ENCODE results near the gene TTC27. TPM values are rescaled to one million over a fixed set of nuclear protein-coding genes. Genes with fewer than 3 reads are reported as not detected.
"Not testable (repeated sequence)": the region's sequence is repeated elsewhere in the genome, so short reads cannot be mapped to it uniquely, and the experiment has no call there.

Gene TTC27
- total RNA-seq, 1 donor from 2014 or later, result 24.1 TPM

DNA sequence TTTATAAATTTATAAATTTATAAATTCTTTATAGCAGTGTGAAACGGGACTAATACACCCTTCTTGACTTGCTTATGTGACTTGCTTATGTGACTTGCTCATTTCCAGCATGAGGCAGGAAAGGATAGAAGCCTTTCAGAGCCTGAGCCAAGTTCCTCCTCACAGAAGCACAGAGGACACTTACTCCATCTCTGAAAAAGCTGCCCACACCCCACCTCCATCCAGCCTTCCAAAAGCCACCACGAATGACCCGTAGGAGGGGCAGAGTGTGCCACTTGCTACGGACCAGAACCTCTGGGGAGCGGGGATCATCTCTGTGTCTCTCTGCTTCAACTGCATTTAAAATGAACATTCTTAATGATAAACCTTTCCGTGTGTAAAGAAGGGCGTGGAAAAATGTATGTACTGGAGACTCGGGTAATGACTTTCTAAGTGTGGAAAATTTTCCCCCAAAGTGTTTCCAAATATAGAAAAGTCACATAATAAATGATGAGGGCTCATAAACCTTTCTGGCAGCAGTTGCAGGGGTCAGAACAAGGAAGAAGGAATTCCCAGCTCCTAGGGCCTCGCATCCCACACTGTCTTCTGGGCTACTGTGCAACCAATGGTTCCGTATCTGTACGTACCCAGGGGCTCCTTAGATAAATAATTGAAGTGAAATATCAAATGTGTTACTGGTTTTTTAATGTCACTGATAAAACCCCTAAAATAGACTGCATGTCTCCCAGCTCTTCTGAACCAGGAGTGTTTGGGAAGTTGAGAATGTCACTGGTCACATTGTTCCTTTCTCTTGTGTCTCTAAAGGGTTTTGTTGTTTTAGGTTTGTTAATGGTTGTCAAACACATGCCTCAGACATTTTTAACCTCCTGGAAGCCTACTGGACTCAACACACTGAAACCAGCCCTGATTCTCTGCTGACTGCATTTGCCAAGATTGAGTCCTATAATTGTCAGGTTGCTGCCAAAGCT, 214.4 kb downstream of the TTC27 start:
- H3K27me3 ChIP-seq (ENCODE audit: control insufficient read depth, insufficient read depth, low read length), result no peaks in the 10 kb centered on the region
- TF ChIP-seq, protein P1, sequence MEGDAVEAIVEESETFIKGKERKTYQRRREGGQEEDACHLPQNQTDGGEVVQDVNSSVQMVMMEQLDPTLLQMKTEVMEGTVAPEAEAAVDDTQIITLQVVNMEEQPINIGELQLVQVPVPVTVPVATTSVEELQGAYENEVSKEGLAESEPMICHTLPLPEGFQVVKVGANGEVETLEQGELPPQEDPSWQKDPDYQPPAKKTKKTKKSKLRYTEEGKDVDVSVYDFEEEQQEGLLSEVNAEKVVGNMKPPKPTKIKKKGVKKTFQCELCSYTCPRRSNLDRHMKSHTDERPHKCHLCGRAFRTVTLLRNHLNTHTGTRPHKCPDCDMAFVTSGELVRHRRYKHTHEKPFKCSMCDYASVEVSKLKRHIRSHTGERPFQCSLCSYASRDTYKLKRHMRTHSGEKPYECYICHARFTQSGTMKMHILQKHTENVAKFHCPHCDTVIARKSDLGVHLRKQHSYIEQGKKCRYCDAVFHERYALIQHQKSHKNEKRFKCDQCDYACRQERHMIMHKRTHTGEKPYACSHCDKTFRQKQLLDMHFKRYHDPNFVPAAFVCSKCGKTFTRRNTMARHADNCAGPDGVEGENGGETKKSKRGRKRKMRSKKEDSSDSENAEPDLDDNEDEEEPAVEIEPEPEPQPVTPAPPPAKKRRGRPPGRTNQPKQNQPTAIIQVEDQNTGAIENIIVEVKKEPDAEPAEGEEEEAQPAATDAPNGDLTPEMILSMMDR (IDR thresholded peaks at IDR 0.05; ENCODE audit: insufficient read depth, low read length, poor library complexity, severe bottlenecking), result no peak
- H3K36me3 ChIP-seq (ENCODE audit: control insufficient read depth, insufficient read depth, low read length), result no peaks in the 10 kb centered on the region
- no peak overlapping the region for H3K4me3 ChIP-seq (ENCODE audit: low read depth, low read length)
- no peak for DNase-seq (ENCODE audit: low read depth)

DNA sequence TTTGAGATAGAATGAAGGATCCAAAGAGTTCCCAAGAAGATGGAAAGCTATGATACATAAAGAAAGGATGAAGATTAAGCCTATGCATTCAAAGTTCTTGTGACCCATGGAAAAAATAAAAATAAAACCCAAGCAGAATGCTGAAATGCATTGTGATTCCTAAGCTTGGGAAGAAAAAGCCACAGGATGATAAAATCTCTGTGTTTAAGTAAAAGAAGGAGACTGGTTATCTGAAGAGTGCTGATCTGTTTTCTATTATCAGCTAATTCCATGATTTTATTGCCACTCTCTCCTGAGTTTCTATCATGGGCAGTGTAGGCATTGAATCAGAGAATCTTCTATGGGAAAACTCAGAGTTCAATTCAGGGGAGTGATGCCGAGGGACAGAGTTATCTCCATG, 215.8 kb downstream of the TTC27 start:
- no peak overlapping the region for H3K4me3 ChIP-seq (ENCODE audit: low read depth, low read length)
- H3K36me3 ChIP-seq (ENCODE audit: control insufficient read depth, insufficient read depth, low read length), result no peaks in the 10 kb centered on the region
- no peaks in the 10 kb centered on the region for H3K27me3 ChIP-seq (ENCODE audit: control insufficient read depth, insufficient read depth, low read length)
- DNase-seq (ENCODE audit: low read depth), result no peak
- TF ChIP-seq, protein P1 (IDR thresholded peaks at IDR 0.05; ENCODE audit: insufficient read depth, low read length, poor library complexity, severe bottlenecking), result no peak

DNA sequence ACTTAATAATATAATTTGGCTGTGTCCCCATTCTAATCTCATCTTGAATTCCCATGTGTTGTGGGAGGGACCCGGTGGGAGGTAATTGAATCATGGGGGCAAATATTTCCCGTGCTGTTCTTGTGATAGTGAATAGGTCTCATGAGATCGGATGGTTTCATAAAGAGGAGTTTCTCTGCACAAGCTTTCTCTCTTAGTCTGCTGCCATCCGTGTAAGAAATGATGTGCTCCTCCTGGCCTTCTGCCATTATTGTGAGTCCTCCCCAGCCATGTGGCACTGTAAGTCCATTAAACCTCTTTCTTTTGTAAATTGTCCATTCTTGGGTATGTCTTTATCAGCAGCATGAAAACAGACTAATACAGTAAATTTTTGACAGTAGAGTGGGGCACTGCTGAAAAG, 216.4 kb downstream of the TTC27 start:
- Histone ChIP-seq H3K36me3 (ENCODE audit: control insufficient read depth, insufficient read depth, low read length) (no peaks in the 10 kb centered on the region), H3K27me3 (ENCODE audit: control insufficient read depth, insufficient read depth, low read length) (no peaks in the 10 kb centered on the region), H3K4me3 (ENCODE audit: low read depth, low read length) (no peak overlapping the region)
- DNase-seq (ENCODE audit: low read depth), result no peak
- TF ChIP-seq, protein P1 (IDR thresholded peaks at IDR 0.05; ENCODE audit: insufficient read depth, low read length, poor library complexity, severe bottlenecking), result no peak

DNA sequence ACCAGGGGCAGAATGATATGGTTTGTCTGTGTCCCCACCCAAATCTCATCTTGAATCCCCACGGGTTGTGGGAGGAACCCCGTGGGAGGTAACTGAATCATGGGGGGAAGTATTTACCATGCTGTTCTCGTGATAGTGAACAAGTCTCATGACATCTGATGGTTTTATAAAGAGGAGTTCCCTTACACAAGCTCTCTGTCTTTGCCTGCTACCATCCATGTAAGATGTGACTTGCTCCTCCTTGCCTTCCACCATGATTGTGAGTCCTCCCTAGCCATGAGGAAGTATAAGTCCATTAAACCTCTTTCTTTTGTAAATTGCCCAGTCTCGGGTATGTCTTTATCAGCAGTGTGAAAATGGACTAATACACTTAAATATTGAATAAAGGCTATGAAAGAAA, 218.4 kb downstream of the TTC27 start:
- H3K36me3 ChIP-seq (ENCODE audit: control insufficient read depth, insufficient read depth, low read length); H3K4me3 ChIP-seq (ENCODE audit: low read depth, low read length); H3K27me3 ChIP-seq (ENCODE audit: control insufficient read depth, insufficient read depth, low read length); DNase-seq (ENCODE audit: low read depth): not testable (repeated sequence)

DNA sequence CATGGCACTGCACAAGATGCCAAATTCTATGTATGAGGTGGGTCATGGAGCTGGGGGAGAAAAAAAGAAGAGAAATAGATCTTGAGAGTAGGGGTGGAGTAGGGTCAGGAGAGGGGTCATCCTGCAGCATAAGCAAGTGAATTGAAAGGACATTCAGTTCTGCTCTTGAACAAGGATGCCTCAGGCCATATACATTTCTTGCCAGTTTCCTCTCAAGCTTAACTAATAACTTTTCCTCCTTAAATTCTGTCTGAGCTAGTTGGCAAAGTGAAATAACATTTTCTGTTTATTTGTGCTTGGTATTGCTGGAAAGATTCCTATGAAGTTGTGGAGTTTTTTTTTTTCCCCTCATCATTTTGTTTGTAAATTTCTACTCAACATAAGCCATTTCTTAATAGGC, 219.9 kb downstream of the TTC27 start:
- H3K36me3 ChIP-seq (ENCODE audit: control insufficient read depth, insufficient read depth, low read length), result no peaks in the 10 kb centered on the region
- H3K4me3 ChIP-seq (ENCODE audit: low read depth, low read length), result no peak overlapping the region
- TF ChIP-seq, protein P1 (IDR thresholded peaks at IDR 0.05; ENCODE audit: insufficient read depth, low read length, poor library complexity, severe bottlenecking), result no peak
- no peaks in the 10 kb centered on the region for H3K27me3 ChIP-seq (ENCODE audit: control insufficient read depth, insufficient read depth, low read length)
- DNase-seq (ENCODE audit: low read depth), result no peak

DNA sequence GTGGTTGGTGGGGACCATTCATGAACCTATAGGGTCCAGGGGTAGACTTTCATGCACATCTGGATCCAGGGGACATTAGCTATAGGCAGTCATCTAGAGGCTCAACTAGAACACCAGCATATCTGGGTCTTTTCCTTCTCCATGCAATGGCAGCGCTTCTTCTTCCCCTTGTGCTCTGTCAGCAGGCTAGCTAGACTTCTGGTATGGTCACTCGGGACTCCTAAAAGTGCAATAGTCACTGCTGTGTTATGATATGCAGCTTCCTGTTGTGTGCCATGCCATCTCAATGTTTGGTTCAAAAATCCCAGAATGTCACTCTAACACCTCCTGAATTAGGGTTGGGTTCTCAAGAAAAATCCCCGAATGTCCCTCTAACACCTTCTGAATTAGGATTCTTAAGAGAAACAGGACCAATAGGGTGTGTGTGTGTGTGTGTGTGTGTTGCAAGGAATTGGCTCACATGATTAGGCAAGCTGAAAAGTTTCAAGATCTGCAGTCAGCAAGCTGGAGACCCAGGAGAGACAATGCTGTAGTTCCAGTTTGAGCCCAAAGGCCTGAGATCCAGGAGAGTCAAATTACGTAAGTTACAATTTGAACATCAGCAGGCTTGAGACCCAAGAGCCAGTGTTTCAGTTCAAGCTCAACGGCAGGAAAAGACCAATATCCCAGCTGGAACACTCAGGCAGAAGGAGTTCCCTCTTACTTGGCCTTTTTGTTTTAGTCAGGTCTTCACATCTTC, 221.8 kb downstream of the TTC27 start:
- DNase-seq (ENCODE audit: low read depth), result no peak
- Histone ChIP-seq H3K27me3 (ENCODE audit: control insufficient read depth, insufficient read depth, low read length) (no peaks in the 10 kb centered on the region), H3K36me3 (ENCODE audit: control insufficient read depth, insufficient read depth, low read length) (no peaks in the 10 kb centered on the region), H3K4me3 (ENCODE audit: low read depth, low read length) (no peak overlapping the region)
- TF ChIP-seq, protein P1 (IDR thresholded peaks at IDR 0.05; ENCODE audit: insufficient read depth, low read length, poor library complexity, severe bottlenecking), result no peak

Data from kidney epithelial cell (primary cell).